GM21367 (cell line): ENCODE results near the gene PLAAT2.
"Not testable (repeated sequence)": the region's sequence is repeated elsewhere in the genome, so short reads cannot be mapped to it uniquely, and the experiment has no call there.

ENCODE experiments used
- ATAC-seq: cut with Tn5 transposase; IDR thresholded peaks from one replicate; pipeline ENCODE4 v1.9.1; 2021; ENCODE audit not compliant: unreplicated experiment

The PLAAT2 gene

DNA sequence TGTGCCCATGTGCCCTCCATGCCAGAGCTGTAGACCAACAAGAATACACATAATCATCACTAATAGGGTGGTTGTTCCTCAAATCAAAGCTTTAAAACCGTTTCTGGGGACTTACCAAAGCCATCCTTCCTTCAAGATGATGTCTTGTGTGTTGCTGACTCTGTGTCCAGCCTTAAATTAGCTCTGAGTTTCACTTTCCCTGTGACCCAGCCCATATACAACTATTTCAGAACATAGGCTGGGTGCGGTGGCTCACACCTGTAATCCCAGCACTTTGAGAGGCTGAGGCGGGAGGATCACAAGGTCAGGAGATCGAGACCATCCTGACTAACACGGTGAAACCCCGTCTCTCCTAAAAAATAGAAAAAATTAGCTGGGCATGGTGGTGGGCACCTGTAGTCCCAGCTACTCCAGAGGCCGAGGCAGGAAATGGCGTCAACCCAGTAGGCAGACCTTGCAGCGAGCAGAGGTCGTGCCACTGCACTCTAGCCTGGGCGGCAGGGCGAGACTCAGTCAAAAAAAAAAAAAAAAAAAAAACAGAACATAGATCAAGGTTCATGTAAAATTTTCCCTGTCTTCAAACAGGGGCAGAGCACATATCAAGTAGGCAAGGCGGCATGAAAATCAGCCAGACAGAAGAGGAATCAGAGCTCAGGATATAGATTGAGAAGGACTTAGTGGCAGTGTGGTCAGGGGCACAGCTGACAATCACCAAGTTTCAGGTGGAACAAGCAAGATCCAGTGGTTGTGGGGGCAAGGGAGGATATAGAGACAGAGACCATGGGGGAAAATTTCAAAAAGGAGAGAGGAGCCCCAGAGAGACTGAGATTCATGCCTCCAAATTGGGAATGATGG lies at the start of gene PLAAT2:
Gene PLAAT2 (minus strand): TSS at position 179 of the 855 bp plus-strand sequence. CDS start 55 bp downstream, at position 124.
- no peak for ATAC-seq

DNA sequence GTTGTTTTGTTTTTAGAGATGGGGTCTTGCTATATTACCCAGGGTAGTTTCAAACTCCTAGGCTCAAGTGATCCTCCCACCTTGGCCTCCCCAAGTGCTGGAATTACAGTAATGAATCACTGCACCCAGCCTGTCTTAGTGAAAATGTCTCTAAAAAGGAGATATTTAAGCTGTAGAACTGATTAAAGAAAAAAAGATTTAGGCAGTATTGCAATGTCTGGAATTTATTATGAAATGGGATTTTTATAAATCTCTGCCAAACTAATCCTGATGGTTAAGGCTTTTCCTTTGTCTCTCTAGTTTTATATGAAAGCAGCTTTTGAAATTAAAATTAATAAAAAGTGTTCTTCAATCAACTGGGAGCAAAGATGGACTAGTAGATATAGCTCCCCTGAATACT lies 49.0 kb upstream of the PLAAT2 start:
- no peak for ATAC-seq

DNA sequence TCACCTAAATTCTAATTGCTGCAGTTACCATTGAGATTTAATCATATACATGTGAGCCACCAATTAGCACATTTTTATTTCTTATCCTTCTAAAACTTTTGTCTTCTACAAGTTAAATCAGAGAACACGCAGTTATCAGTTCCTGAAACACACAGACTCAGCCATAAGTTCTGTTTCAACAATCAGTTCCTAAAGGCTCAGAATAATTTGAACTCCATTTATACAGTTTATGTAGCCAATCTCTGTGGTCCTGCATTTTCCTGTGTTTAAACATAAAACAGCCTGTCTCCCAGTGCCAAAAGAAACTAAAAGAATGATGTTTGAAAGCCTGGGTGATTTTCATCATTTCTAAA lies 48.2 kb upstream of the PLAAT2 start:
- no peak for ATAC-seq

DNA sequence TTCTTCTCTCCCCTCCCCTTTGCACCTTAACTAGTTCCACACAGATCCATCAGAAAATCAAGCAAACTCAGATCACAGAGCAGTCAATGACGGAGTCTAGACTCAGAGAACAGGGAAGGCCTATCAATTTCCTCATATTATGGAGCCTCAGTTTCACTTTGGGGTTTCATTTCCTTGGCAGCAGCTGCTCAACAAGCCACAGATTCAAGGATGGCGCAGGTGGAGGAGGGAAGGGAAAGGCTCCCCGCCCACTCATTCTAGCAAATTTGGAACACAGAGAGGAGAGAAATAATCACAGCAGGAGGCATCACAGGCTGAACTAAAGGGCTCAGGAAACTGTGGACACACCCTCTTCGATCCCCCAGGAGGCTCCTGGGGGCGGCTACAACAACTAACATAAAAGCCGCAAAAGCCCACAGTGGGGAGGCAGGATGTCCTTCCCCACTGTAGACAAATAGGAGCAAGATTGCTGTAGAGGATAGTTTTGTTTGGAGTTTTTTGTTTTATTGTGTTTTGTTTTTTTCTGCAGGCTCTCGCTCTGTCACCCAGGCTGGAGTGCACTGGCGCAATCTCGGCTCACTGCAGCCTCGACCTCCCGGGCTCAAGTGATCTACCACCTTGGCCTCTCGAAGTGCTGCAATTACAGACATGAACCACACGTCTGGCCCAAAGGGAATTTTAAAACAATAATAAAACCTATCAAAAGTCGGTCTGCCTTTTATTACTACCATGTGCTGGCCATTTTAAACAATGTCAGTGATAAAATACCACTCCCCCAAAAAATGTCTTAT lies 47.6 kb upstream of the PLAAT2 start:
- no peak for ATAC-seq

DNA sequence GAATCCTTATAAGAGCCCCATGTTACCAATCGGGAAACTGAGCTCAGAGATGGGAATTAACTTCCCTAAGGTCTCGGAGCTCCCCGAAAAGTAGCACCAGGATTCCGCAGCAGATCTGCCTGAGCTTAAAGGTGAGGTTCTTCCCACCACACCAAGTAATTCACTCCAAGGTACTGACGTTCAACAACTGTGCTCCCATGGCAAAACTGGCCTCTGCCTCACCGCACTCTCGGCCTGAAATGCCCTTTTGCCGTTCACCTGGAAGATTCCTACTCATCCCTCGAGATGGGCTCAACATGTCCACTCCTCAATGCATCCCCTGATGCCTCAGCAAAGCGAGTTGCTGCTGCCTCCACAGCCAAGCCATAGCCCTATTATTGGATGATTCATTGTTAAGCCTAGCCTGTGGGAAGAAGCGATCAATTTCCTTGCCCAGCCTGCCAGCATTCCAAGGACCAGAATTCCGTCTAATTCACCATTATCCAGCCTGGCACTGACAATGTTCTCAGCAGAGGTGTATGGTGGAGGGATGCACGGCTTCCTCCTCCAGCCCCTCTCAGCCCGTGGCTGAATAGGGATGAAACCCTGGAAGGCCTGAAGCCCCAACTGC lies 46.9 kb upstream of the PLAAT2 start:
- ATAC-seq, result no peak

DNA sequence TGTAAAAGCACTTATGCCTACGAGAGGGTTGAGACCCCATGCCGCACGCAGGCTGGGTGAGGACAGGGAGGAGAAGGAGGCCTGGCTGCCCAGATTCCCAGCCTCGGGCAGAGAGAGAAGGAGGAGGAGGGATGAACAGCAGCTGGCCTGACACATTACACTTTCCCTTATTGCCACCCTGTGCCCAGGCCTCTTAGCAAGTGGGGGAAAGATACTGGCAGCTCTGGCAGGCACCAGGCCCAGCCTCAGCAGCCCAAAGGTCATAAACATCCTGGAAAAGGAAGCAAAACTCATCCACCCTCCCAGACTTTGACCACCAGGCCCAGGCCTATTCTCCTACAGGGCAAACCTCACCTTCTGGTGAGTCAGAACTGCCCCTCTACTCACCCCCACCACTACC lies 46.4 kb upstream of the PLAAT2 start:
- no peak for ATAC-seq

DNA sequence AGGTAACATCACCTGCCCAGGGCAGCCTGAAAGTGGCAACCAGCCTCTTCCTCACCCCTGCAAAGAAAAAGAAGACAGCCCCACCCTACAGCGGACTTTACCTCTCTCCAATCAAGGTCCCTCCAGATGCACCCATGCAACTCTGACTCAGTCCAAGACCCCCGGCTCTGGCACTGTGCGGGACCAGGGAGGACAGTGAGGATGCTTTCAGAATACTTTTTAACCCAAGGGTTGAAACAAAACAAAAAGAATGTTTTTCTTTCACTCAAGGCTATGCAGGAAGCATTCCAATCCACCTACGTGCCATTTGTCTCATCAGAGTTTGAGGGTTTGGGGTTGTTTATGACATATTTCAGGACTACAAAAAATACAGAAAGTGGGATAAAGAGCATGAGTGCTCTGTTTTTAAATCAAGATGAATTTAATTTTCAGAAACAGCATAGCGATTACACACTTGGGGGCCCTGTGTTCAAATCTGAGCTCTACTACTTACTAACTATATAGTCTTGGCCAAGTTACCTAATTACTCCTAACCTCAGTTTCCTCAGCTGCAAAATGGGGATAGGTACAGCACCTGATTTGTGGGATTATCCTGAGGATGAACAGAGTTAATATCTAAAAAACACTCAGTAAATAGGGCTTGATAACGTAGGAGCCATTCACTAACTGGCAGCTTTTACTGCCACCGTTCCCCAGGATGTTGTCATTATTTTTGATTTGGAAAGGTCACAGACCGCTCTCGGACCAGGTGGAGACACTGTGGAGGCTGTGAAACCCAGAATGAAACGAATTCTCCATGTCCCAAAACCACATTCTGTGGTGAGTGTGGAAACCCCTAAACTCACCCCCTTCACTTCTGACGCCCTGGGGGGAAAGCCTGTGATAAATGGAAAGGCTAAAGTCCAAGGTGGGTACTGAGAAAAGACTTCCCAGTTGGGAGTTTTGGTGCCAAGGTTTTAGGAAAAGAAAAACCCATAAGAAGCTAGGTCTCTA lies 45.5 kb upstream of the PLAAT2 start:
- no peak for ATAC-seq

DNA sequence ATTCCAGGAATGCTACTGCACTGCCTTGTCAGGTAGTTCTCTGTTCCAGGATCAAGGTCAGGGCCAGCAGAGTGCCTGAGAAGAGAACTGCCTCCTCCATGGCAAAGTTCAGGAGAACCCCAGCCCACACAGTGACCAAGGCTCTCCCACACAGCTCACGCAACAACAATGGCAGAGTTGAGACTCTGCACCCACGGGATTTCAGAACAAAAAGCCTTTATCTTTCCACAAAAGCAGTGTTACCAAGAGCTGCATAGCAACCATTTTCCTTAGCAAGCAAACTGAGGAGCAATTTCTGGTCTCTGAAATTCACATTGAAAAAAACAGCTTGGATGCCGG lies 40.0 kb upstream of the PLAAT2 start:
- no peak for ATAC-seq

DNA sequence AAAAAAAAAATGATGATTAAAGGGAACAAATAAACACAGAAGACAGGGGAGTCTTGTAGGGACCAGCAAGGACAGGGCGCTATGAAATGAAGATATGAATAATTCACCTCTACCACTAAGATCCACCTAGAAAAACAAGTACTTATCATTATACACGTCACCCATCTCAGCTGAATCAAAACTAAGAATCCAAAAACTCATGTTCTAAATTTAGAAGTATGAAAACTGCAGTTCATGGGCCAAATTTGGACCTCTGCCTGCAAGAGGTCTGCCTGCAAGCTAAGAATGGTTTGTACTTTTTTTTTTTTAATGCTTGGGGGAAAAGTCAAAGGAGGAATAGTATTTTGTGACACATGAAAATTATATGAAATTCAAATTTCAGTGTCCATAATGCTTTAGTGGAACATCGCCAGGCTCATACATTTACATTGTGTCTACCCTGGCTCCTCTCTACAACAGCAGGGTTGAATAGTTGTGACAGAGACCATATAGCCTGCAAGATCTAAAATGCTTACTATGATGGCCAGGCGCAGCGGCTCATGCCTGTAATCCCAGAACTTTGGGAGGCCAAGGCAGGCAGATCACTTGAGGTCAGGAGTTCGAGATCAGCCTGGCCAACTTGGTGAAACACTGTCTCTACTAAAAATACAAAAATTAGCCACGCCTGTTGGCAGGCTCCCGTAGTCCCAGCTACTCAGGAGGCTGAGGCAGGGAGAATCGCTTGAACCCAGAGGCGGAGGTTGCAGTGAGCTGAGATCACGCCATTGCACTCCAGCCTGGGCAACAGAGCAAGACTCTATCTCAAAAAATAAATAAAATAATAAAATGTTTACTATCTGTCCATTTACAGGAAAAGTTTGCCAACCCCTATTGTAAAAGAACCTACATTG lies 39.4 kb upstream of the PLAAT2 start:
- not testable (repeated sequence) for ATAC-seq

DNA sequence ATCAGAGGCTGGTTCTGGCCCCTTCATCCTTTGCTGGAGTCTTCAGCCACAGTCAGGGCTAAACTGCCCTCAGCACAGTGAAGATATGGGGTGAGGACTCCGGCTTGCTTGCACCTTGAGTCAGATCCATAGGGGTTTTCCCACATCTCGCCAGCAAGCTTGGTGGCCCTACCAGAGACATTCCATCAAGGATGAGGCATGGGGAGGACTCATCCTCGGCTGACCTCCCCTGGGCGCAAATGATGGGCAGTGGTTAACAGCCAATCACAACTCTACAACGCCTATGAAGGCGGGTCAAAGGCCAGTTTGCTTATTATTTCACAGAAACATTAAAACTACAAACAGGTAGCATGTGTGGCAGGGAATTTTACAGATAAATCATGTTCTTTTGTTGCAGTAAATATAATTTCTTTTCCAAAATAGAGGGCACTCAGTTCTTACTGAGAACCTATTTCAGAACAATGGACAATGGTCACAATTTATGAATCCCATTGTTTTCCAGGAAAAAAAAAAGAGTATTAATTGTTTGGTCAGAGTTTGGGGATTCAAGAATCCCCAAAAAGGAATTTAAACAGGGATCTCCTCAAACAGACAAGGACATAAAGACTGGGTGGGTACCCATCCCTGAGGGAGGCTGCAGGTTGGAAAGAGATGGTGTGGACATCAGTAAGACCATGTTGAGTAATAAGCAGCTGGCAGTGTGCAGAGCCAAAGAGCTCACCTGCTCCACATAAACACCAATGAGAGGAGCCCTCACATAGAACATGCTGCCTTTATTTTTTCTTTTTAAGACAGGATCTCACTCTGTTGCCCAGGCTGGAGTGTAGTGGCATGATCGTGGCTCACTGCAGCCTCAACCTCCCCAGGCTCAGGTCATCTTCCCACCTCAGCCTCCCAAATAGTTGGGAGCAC lies 36.3 kb upstream of the PLAAT2 start:
- ATAC-seq, result no peak

DNA sequence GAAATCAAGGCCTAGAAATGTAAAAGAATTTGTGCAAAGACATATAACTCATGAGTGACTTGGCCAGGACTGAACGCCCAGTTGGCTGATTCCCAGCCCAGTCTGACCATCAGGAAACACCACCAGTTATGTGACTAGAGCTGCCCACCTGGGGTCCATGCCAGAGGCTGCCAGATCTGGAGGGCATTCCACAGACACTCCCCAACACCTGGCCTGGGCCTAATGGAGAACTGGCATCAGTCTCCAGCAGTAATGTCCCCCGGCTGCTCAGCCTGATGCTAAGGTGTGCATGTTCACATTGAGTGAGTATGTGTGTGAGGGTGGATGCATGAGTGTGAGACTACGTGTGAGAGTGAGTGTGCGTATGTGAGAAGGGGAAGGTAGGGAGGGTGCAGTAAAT lies 35.4 kb upstream of the PLAAT2 start:
- ATAC-seq, result no peak

DNA sequence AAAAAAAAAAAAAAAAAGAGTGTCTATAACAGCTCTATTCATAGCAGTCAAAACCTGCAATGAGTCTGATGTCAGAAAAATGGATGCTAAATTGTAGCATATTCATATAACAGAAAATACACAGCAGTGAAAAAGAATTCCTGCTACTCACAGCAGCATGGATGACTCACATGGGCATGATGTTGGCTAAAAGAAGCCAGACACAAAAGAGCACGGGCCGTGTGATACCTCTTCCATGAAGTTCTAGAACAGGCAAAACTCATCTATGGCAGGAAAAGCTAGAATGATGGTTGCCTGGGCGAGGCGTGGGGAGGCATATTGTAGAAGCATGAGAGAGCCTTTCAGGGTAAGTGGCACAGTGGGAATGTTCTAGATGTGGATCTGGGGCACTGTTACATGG lies 32.1 kb upstream of the PLAAT2 start:
- ATAC-seq, result no peak

DNA sequence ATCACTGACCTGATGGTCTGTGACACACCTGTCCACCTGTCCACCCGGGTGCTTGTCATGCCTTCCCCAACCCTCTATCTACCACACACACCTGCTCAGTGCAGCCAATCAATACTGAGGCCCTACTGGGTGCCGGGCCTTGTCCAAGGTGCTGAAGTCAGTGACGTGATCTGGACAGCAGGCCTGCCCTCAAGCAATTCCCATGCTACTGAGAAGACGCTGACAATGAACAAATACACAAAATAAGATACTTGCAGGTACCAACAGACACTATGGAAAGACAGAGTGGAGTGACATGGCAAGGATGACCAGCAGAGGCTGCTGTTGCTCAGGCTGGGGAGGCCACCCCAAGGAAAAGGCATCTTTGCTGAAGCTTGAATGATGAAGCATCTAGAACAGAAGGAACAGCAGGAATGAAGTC lies 29.8 kb upstream of the PLAAT2 start:
- ATAC-seq, result no peak

DNA sequence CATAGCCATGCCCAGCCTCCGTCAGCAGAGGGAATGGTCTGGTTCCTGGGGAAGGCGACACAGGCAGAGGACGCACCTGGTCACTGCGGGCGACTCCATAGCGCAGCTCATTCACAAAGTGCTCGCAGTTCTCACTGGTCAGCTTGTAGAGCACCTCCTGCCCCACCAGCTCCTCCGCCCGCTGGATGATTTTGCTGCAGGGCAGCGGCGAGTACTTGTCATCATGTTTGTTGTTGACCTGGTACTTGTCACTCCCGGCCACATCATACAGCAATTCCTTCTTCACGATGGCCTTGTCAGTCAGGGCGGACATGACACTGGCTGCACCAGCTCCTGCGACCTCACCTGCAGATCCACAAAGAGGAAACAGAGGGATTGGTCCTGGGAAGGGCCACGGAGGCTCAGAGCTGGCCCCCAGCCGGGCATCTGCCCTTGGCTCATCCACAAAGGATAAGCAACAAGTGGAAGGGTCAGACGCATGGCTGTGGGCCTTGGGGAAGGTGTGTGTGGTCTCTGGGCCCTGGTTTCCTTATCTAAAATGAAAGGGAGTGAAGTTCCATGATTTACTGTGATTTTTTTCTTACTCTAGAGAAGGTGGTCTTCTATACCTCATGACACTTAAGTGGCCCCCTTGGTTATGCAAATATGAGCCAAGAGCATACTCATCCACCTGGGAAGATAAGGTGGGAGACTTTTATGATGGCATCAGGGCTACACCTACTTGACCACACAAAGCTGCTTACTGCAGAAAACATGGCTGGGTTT lies 27.0 kb upstream of the PLAAT2 start:
- ATAC-seq, result no peak

DNA sequence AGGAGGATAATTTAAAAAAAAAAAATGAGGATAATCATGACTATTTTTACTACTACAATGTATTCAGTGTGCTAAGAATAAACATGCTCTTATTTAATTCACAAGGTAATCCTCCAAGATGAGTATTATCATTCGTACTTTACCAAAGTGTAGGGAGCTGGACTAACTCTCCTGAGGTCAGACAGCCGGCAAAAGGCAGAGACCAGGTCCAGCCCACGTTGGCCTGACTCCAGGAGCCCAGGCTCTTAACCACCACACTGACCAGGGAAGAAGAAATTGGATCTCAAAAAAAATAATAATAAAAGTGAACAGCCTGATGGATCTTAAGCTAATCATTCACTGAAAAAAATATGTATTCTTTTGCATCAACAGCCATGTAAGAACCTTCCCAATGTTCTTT lies 25.8 kb upstream of the PLAAT2 start:
- ATAC-seq, result no peak

DNA sequence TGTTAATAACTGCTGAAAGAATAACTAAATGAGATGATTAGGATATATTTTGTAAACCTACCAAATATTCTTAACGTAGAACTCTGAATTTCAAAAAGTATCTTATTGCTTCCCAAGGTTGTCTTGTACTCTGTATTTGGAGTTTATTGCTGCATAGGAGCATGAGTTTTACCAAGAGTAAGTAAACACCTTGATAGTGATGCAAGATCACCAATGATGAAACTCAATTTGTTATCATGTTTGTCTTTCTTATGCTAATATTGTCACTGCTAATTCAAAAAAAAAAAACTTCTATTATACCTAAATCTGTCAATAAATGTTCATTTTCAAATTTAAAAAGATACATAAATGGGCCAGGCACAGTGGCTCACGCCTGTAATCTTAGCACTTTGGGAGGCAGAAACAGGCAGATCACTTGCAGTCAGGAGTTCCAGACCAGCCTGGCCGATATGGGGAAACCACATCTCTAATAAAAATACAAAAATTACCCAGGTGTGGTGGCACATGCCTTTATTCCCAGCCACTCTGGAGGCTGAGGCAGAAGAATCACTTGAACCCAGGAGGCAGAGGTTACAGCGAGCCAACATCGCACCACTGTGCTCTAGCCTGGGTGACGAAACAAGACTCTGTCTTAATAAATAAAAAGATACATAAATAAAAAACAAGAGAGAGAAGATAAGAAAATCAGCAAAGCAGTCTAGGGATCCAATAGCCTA lies 23.4 kb upstream of the PLAAT2 start:
- ATAC-seq, result no peak

DNA sequence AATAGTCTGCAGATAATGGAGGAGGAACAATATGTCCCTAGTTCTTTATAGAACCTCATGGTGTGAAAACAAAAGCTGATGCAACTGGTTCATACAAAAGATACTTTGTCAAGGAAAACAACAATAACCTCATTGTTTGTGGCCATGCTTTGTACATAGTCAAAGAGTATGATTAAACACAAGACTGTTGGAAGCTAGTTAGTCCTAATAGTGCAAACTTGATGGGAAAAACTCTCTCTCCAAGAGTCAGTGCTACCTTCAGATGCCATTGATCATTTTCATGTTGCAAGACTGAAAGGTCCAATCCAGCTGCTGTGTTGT lies 20.1 kb upstream of the PLAAT2 start:
- ATAC-seq, result no peak

DNA sequence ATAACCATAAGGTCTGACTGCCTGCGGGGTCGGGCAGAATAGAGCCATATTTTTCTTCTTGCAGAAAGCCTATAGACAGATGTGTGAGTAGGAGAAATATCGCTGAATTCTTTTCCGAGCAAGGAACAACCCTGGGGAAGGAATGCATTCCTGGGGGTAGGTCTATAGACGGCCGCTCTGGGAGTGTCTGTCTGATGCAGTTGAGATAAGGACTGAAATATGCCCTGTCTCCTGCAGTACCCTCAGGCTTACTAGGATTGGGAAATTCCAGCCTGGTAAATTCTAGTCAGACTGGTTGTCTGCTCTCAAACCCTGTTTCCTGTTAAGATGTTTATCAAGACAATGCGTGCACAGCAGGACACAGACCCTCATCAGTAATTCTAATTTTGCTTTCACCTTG lies 18.0 kb upstream of the PLAAT2 start:
- not testable (repeated sequence) for ATAC-seq
